Medulla oblongata (tissue), 1 donor: ENCODE results near the gene IGFL1.
"Not testable (repeated sequence)": the region's sequence is repeated elsewhere in the genome, so short reads cannot be mapped to it uniquely, and the experiment has no call there.

Source experiments
- DNase-seq: peaks from one replicate; pipeline ENCODE4 v3.0.0-alpha.2; 2015; ENCODE audit errors: extremely low spot score

The IGFL1 gene

DNA sequence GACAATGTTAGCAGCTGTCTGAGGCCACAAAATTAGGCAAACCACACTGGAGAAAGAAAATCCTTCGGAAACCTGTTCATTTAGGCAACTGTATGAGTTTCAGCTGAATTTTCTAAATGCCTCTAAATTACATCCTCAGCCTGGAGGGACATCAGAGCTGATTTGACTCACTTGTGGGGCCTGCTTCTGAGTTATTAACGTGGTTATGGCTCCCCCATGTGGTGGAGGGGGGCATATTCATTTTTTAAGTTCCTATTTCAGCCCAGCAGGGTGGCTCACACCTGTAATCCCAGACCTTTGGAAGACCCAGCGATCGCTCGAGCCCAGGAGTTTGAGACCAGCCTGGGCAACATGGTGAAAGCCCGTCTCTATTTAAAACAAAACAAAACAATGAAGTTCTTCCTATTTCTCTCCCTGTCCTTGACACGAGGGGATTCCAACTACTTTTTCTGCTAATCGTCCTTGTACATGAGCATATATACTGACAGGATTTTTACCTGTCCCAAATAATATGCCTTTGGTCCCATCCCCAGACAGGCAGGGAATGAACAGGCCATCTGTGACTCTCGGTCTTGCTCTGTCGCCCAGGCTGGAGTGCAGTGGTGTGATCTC is 35.8 kb downstream of the IGFL1 start:
- peak; percentile 90 for DNase-seq

GRCh38 chr19:46269101-46269500 is 39.6 kb downstream of the IGFL1 start:
- no peak for DNase-seq

DNA sequence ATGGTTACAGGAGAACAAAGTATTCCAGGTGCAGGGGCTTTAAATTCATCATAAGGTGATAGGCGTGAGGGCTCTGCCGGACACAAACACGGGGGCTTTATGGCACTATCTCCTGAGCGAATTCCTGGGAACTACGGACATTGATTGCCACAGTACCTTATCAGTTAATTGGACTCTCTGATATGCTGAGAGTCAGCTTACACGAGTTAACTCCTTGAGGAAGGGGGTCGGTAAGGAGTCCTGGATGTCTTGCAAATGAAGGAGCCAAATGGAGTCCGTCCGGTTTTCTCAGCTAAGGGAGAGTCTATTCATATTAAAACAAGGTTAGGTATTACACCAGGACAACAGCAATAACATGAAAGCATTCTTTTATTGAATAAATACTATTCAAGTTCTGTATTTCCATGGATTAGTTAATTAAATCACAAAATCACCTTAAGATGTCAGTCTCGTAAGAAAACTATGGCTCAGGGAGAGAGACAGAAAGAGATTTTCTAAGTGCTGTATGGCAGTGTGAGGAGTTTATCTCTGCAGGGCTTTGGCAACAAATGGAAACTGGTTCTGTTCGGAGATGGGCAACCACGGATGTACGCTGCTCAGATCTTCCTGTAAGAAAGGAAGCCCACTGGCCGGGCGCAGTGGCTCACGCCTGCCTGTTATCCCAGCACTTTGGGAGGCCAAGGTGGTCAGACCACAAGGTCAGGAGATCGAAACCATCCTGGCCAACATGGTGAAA is 41.1 kb downstream of the IGFL1 start:
- DNase-seq, result no peak

- no peak for DNase-seq
Measured at GRCh38 chr19:46271481-46272197, 42.1 kb downstream of the IGFL1 start.

GRCh38 chr19:46273931-46274330 is 44.4 kb downstream of the IGFL1 start:
- not testable (repeated sequence) for DNase-seq

GRCh38 chr19:46279177-46279576 is 49.6 kb downstream of the IGFL1 start:
- no peak for DNase-seq
